SK-N-SH (cell line): ENCODE results near the gene IQCN.

Experiments used
- CTCF ChIP-seq: fragments of 200-600 bp; sonication (generic); IDR thresholded peaks from 2 replicates; pipeline ENCODE4 v1.6.1; 2017; ENCODE audit warnings: antibody characterized with exemption, mild to moderate bottlenecking, moderate library complexity
- ELF1 ChIP-seq: IDR thresholded peaks from 2 replicates; pipeline ENCODE4 v1.4.0; 2012
- EP300 ChIP-seq, 2 experiments: IDR thresholded peaks; 2 replicates each; pipeline versions ENCODE4 v1.4.0 to v1.6.1; 2012; ENCODE audit warnings: borderline replicate concordance in 1 of 2, low read depth in 1 of 2, low read length in 1 of 2
- POLR2AphosphoS5 ChIP-seq: IDR thresholded peaks from 2 replicates; pipeline ENCODE4 v1.6.1; 2012; ENCODE audit warnings: low read depth, low read length
- REST ChIP-seq: IDR thresholded peaks from 2 replicates; pipeline ENCODE4 v1.6.1; 2012; ENCODE audit warnings: mild to moderate bottlenecking, low read depth, low read length, moderate library complexity
- RFX5 ChIP-seq: IDR thresholded peaks from 2 replicates; pipeline ENCODE4 v1.6.1; 2012; ENCODE audit warnings: mild to moderate bottlenecking, improper control_type of control experiment, low read length
- RXRA ChIP-seq: IDR thresholded peaks from 2 replicates; pipeline ENCODE4 v1.4.0; 2012; ENCODE audit warnings: low read depth, mild to moderate bottlenecking, borderline replicate concordance
- SIN3A ChIP-seq: IDR thresholded peaks from 2 replicates; pipeline ENCODE4 v1.6.1; 2012; ENCODE audit warnings: low read depth, mild to moderate bottlenecking, low read length, moderate library complexity, borderline replicate concordance
- SMC3 ChIP-seq: IDR thresholded peaks from 2 replicates; pipeline ENCODE4 v1.6.1; 2012; ENCODE audit warnings: low read depth, low read length, improper control_type of control experiment
- TEAD4 ChIP-seq: IDR thresholded peaks from 2 replicates; pipeline ENCODE4 v1.4.0; 2012; ENCODE audit warnings: mild to moderate bottlenecking, borderline replicate concordance; ENCODE audit not compliant: insufficient read depth
- TF ChIP-seq, protein P1 (sequence below): IDR thresholded peaks from 2 replicates; pipeline ENCODE4 v1.4.0; 2012; ENCODE audit warnings: low read depth
- TF ChIP-seq, protein P2 (sequence below): IDR thresholded peaks from 2 replicates; pipeline ENCODE4 v1.4.0; 2012; ENCODE audit warnings: low read depth, borderline replicate concordance

- TF ChIP-seq CTCF, result no peak
- peak; percentile 40; the same call in 1 of the 2 replicates for TF ChIP-seq POLR2AphosphoS5
- peak; percentile 16 to 22; a peak in 2 of 4 replicates for TF ChIP-seq EP300 (IDR thresholded peaks at IDR 0.05; ENCODE audit: borderline replicate concordance in 1 of 2, low read depth in 1 of 2, low read length in 1 of 2)
- 0 out of 2 replicates have a peak, but pooled peaks have one; percentile 6 for TF ChIP-seq REST
- TF ChIP-seq, protein P1, sequence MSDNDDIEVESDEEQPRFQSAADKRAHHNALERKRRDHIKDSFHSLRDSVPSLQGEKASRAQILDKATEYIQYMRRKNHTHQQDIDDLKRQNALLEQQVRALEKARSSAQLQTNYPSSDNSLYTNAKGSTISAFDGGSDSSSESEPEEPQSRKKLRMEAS, result 0 out of 2 replicates have a peak, but pooled peaks have one; percentile 47
- TF ChIP-seq, protein P2, sequence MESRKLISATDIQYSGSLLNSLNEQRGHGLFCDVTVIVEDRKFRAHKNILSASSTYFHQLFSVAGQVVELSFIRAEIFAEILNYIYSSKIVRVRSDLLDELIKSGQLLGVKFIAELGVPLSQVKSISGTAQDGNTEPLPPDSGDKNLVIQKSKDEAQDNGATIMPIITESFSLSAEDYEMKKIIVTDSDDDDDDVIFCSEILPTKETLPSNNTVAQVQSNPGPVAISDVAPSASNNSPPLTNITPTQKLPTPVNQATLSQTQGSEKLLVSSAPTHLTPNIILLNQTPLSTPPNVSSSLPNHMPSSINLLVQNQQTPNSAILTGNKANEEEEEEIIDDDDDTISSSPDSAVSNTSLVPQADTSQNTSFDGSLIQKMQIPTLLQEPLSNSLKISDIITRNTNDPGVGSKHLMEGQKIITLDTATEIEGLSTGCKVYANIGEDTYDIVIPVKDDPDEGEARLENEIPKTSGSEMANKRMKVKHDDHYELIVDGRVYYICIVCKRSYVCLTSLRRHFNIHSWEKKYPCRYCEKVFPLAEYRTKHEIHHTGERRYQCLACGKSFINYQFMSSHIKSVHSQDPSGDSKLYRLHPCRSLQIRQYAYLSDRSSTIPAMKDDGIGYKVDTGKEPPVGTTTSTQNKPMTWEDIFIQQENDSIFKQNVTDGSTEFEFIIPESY, result no peak
- TF ChIP-seq ELF1, result no peak
- no peak for TF ChIP-seq RFX5
- no peak for TF ChIP-seq SMC3
- TF ChIP-seq TEAD4, result peak; percentile 59; the same call in 1 of the 2 replicates
- no peak for TF ChIP-seq SIN3A
- peak; percentile 87 for TF ChIP-seq RXRA
These were observed 17.6 kb upstream of the IQCN start for GRCh38 chr19:18291590-18292461.
